Measurements from ENCODE around the gene B4GALNT1.
A peak's percentile ranks its signal among the peaks of the same experiment; 100 is the strongest.

The B4GALNT1 gene

DNA sequence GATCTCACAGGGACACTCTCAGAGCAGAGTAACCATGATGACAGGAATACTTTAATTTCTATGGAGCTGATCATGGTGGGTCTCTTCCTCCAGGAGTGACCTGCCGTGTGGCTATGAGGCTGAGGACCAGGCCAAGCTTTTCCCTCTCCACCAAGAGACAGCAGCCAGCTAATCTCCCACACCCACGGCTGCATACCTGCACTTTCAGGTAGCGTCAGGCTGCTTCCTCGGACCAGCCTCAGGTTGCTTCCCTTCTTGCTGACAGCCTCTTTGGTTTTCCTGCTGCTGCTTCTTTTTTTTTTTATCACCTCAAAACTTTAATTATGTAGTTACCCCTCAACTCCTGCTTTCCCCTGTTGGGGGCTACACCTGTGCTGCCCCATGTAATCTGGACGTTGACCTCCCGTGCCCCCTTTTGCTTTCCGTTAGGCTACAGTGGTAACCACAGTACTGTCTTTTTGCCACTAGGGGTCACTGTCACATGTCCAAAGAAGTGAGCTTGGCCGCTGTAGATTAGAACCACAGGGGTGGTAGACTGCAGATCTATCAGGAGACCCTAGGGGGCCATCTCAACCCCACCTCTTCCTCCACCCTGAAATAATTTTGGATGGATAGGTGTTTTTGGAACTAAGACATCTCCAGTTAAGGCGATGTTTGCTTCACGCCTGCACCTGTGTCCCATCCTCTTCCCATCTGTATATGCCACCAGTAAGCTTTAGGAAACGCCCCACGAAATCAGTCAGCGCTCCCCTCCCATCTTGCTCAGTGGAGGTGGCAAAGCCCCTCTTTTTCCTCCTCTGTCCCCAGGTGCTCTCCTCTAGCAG lies 49.8 kb downstream of the B4GALNT1 start:
- peak; percentile 50 to 73 for DNase-seq

DNA sequence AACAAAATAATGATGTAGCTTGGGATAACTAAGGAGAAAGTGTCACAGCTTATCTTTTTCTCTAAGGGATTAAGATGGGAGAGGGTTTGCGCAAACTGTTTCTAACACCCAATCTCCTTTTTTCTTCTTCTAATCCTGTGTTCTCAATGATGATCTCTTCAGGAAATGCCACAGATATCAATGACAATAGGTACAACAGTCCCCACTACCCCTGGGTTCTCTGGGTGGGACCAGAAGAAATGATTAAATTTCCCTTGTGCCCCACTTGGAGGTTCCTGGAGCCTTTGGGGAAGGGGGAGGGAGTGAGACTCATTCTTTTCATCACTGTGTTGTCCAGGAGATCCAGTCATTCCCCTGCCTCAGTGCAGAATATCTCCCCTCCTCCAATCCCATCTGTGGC lies 50.6 kb downstream of the B4GALNT1 start:
- no peak for DNase-seq

DNA sequence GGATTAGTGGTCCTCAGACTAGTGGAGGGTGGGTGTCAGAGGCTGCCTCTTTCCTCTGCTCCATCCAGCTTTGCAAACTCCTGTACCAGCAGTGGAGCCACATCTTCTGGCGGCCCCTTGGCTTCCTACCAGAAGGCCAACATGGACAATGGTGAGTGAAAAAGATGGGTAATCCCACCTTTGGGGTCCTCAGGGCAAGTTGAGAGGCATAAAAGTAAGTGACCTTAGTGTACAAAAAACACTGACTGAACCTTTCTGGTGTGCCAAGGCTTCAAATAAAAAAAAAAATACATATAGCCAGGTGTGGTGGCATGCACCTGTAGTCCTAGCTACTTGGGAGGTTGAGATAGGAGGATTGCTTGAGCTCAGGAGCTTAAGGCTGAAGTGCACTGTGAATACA lies 51.2 kb downstream of the B4GALNT1 start:
- no peak for DNase-seq

DNA sequence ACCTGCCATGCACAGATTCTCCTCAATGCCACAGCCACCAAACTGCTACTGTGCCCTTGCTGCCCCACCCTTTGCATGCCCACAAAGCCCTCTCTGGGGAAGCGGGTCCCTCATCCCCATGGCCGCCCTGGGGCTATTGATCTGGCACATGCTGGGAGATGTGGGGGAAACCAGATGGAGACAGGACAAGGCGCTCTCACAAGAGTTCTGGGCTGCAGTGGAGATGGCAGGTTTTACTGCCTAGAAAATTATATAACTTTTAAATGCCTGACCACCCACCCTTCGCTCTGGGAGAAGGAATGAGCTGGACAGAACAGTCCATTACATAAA lies 52.6 kb downstream of the B4GALNT1 start:
- no peak for DNase-seq

DNA sequence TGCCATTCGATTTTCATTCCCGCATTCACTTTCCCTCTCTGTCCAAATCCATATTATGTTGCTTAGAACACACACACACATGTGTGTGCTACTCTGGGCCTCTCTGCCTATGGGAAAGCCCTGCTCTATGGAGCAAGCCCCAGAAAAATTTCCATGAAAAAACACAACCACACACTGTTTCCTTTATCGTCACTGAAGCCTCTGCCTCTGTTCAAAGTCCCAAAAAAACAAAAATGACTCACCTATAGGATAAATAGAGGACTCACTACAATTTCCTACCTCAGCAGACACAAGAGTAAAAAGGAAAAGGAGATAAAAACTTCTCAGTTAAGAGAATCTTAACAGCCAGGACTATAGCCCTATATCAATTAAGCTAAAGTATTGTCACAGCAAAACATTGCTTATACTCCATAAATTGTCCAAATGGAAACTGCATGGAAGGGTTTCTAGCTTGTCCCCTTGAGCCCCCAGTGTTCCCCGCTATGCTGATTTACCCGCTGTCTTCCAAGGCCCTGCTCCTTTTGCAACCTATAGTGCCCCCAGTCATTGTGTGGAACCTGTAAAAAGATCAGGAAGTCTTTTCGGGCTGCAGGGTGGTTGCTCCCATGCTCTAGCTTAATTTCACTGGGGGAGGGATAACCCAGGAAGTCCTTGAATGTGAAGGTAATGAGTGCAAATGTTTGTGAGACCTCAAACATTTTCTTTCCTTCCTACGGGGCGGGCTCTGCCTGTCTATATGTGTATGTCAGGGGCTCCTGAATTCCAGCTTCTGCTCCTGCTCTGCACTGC lies 53.1 kb downstream of the B4GALNT1 start:
- DNase-seq = no peak

DNA sequence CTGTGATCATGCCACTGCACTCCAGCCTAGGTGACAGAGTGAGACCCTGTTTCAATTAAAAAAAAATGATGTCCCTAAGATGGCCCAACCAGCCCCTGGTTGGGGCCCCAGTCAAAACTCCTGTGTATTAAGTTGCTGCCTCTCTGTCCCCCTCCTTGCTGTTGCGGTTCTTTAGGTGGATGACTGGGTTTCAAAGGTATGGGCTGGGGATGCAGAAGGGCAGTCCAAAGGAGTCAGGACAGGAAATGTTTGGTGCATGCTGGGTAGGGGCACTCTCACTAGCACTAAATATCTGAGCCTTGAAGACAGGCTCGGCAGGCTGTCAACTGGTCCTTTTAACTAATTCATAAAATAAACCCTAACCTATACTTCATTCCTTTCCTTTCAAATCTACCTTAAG lies 54.0 kb downstream of the B4GALNT1 start:
- DNase-seq = no peak

DNA sequence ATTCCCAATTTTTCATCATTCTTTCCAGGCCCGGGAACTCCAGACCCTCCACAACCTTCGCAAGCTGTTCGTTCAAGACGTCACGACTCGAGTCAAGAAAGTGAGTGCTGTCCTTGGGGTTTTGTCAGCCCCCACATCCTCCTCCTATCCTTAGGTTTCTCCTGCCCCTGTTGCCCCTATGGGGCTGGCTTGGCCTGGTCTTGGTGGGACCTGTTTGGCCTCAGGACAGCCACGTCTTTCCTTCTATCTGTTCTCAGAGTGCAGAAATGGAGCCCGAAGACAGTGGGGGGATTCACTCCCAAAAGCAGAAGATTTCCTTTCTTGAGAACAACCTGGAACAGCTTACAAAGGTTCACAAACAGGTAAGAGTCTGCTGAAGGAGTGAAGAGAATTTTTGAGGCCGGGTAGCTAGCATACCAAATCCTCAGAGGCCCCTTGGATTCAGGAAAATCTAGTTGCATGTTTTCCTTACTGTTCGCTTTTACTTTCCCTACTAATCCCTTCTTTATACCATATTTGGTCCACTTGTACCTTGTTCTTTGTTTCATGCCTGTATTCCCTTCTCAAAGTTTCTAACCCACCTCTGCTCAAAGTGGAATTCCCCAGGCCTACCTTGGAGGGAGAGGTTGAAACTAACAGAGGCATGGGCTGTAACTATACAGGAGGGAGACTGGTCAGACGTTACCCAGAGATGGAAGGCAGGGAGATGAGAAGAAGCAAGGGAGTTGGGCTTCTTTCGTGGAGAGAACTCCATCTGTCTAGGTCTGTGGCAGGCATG lies 54.8 kb downstream of the B4GALNT1 start:
- DNase-seq = no peak

DNA sequence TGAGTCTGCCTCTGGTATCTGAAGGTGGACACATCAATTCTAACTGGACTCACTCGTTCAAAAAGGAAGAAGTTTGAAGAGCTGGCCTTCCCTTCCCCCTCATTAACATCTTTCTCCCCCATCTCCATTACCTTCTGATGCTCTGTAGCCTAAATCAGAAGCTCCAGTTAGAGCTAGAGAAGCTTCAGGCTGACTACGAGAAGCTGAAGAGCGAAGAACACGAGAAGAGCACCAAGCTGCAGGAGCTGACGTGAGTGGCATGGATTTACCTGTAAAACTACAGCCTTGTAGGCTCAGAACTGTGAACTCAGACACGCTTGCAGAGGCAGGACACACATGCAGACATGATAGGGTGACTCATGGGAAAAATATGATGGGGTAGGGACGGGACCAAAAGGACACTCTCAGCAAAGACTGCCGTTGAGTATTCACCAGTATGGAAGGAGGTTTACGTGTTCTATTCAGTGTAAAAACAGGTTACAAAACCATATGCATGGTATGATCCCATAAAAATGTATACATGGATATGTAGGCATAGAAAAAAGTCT lies 56.3 kb downstream of the B4GALNT1 start:
- no peak for DNase-seq
